Heart right ventricle (tissue), 16 donors: ENCODE measurements around the gene CCR2. TPM values are rescaled to one million over a fixed set of nuclear protein-coding genes. Genes with fewer than 3 reads are reported as not detected.
"Not testable (repeated sequence)": the region's sequence is repeated elsewhere in the genome, so short reads cannot be mapped to it uniquely, and the experiment has no call there.

Experiments used
- ATAC-seq, 8 donors: fragments of 200-7000 bp; cut with Tn5 transposase; one replicate each; pipeline ENCODE4 v1.9.1; 2020; ENCODE audit warnings: mild to moderate bottlenecking in 8 of 8, moderate library complexity in 8 of 8, moderate number of reproducible peaks in 1 of 8
- DNase-seq, 2 donors: peaks; one replicate each; pipeline ENCODE4 v3.0.0-alpha.2; 2020
- H3K27ac ChIP-seq, 10 donors: fragments of 200-600 bp; sonication (generic) in 2 of 10; one replicate each; pipeline versions ENCODE4 v1.5.0 to v1.8.0; 2020 to 2022; ENCODE audit warnings: mild to moderate bottlenecking in 3 of 10
- H3K27me3 ChIP-seq, 7 donors: fragments of 200-600 bp; one replicate each; pipeline ENCODE4 v1.8.0; 2021 to 2022; ENCODE audit warnings: mild to moderate bottlenecking in 2 of 7
- H3K36me3 ChIP-seq, 9 donors: fragments of 200-600 bp; sonication (generic) in 1 of 9; one replicate each; pipeline versions ENCODE4 v1.5.0 to v1.8.0; 2020 to 2022; ENCODE audit warnings: mild to moderate bottlenecking in 2 of 9
- H3K4me1 ChIP-seq, 9 donors: fragments of 200-600 bp; sonication (generic) in 1 of 9; one replicate each; pipeline versions ENCODE4 v1.5.0 to v1.8.0; 2020 to 2022; ENCODE audit warnings: mild to moderate bottlenecking in 4 of 9
- H3K4me3 ChIP-seq, 10 donors: fragments of 200-600 bp; sonication (generic) in 2 of 10; one replicate each; pipeline versions ENCODE4 v1.5.0 to v1.8.0; 2020 to 2022; ENCODE audit warnings: mild to moderate bottlenecking in 7 of 10, moderate library complexity in 2 of 10
- H3K9me3 ChIP-seq, 11 donors: fragments of 200-600 bp in 10 of 11; sonication (generic) in 2 of 11; one replicate each; pipeline versions ENCODE4 v1.5.0 to v1.8.0; 2013 to 2022; ENCODE audit warnings: mild to moderate bottlenecking in 2 of 11, control low read depth in 1 of 11, moderate library complexity in 1 of 11
- WGBS, 2 donors: extraction: QIAGEN DNeasy Blood & Tissue Kit; methylation state at CpG; one replicate each; pipeline ENCODE4 v1.1.7; 2013; ENCODE audit warnings: inconsistent platforms in 1 of 2; 5-methylcytosine and 5-hydroxymethylcytosine counted together
- intact Hi-C, 10 donors: fragments of 100-400 bp; cut with DNase I; formaldehyde crosslinking; loops; one replicate each; pipeline versions ENCODE4 v1.11.1 to v1.14.2; 2022
- polyA plus RNA-seq, 2 donors: library from polyadenylated mRNA; stranded (reverse); fragments of 200-250 nt; gene quantifications; one replicate each; pipeline ENCODE4 v1.2.3, GENCODE V29; 2013
- total RNA-seq, 10 donors: library from RNA; stranded (reverse); fragmentation: NEBNext Ultra II Directional in 3 of 10; extraction: Animal tissue kit (Norgen Biotek cat#: 25700) in 3 of 10; gene quantifications; one replicate each; pipeline versions ENCODE4 v1.2.1 to v1.2.4, GENCODE V29; 2021 to 2023
- TF ChIP-seq, protein P1 (sequence below), 9 donors: fragments of 200-600 bp; sonication (generic) in 2 of 9; IDR thresholded peaks; one replicate each; pipeline versions ENCODE4 v1.5.0 to v1.8.0; 2021 to 2022; ENCODE audit warnings: antibody characterized with exemption in 9 of 9, mild to moderate bottlenecking in 5 of 9, moderate library complexity in 1 of 9
- donor health status: Arrhythmogenic right ventricular cardiomyopathy.
- donor health status: ischemic (EF 13 %, LVEDD 7.1; RV severe dilation, severe dysfunction).
- donor health status: healthy with polysubstance abuse.
- donor health status: DM: no; HTN: yes; CAD: no.
- donor health status: DM: no; HTN: no; CAD: no.
- donor health status: ischemic (EF 25% LVEDD 6.9; RV normal size, moderate dysfunction).
- donor health status: ischemic (EF 25% LVEDD 5.7; RV mildly dilated, moderate dysfunction).
- donor health status: healthy.
- donor health status: DM: yes; HTN: yes; CAD: no.
- donor health status: Ischemic cardiomyopathy.
- donor health status: ischemic (EF 35%, LVEDD 5.7; RV mildly dilated, moderate dysfunction).
- donor health status: nonischemic (EF 11% LVEDD 7.7; RV severe dilation, severe dysfunction).
- donor health status: DM: yes; HTN: yes; CAD: no.
- donor health status: PGD.
- donor health status: ischemic (EF 29% LVEDD 5.4; RV normal size, mild dysfunction).
- donor health status: nonischemic (EF 23%, LVEDD 6.1; RV moderate dilation, normal function).

Gene CCR2
- total and polyA plus RNA-seq, 12 donors = 0.15 to 8.7 (median 0.58) TPM

DNA sequence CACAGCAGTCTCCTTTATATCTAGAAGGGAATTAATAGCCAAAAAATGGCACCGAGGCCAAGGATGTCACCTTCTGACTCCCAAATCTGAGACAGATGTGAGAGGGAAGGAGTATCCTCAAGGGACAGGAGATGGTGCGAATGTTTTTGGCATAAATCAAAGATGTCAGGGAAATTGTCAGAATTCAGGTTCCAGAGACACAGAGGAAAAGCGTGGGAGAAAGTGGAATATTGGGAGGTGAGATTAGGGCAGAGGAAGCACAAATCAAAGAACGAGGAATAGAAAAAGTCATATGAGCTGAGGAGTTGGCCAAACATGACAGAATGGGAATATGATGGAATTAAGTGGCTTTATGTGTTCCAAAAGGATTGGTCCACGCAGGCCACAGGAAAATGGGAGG lies 46.9 kb downstream of the CCR2 start:
- Histone ChIP-seq H3K36me3 (no peaks in the 10 kb centered on the region), H3K4me3 (no peak overlapping the region), H3K9me3 (no peaks in the 10 kb centered on the region), H3K4me1 (peaks cover 0 to 43% (median 5%) of the 10 kb centered on the region in 9 donors), H3K27me3 (no peaks in the 10 kb centered on the region), H3K27ac (no peak overlapping the region)
- TF ChIP-seq, protein P1, sequence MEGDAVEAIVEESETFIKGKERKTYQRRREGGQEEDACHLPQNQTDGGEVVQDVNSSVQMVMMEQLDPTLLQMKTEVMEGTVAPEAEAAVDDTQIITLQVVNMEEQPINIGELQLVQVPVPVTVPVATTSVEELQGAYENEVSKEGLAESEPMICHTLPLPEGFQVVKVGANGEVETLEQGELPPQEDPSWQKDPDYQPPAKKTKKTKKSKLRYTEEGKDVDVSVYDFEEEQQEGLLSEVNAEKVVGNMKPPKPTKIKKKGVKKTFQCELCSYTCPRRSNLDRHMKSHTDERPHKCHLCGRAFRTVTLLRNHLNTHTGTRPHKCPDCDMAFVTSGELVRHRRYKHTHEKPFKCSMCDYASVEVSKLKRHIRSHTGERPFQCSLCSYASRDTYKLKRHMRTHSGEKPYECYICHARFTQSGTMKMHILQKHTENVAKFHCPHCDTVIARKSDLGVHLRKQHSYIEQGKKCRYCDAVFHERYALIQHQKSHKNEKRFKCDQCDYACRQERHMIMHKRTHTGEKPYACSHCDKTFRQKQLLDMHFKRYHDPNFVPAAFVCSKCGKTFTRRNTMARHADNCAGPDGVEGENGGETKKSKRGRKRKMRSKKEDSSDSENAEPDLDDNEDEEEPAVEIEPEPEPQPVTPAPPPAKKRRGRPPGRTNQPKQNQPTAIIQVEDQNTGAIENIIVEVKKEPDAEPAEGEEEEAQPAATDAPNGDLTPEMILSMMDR (IDR thresholded peaks at IDR 0.05) = no peak
- DNase-seq = no peak
- WGBS, 2 donors = 66 to 78% methylated on average over 5 of the region's 5 CpGs
- intact Hi-C loops = no loop called here
- no peak for ATAC-seq

DNA sequence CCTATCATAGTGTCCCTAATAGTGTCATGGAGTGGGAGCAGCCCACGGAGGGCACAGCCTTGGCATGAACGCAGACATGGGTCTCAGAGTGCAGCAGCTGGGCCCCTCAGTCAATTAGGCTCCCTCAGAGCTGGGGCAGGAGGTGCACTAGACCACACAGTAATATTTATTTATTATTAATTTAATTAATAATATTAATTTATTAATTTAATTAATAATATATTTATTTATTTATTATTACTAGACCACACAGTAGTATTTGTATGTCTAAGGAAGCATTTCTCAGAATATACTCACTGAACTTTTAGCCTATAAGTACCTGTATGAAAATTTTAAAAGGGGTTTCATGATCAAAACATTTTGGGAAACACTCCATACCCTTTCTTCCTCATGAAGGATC lies 47.7 kb downstream of the CCR2 start:
- H3K36me3 ChIP-seq = no peaks in the 10 kb centered on the region
- H3K4me3 ChIP-seq = no peak overlapping the region
- ATAC-seq (no peak), DNase-seq (no peak)
- H3K4me1 ChIP-seq = peaks cover 0 to 41% (median 7%) of the 10 kb centered on the region in 9 donors
- no peak overlapping the region for H3K27ac ChIP-seq
- TF ChIP-seq, protein P1 (IDR thresholded peaks at IDR 0.05) = no peak
- WGBS, 2 donors = 95% methylated on average over 2 of the region's 2 CpGs
- no peaks in the 10 kb centered on the region for H3K9me3 ChIP-seq
- intact Hi-C loops = no loop called here
- no peaks in the 10 kb centered on the region for H3K27me3 ChIP-seq

DNA sequence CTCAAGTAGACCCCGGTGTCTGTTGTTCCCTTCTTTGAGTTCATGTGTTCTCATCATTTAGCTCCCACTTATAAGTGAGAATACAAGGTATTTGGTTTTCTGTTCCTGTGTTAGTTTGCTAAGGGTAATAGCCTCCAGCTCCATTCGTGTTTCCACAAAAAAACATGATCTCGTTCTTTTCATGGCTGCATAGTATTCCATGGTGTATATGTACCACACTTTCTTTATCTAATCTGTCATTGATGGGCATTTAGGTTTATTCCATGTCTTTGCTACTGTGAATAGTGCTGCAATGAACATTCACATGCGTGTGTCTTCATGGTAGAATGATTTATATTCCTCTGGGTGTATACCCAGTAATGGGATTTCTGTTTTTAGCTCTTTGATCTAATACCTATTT lies 49.0 kb downstream of the CCR2 start:
- H3K36me3 ChIP-seq, DNase-seq, H3K4me3 ChIP-seq, H3K27me3 ChIP-seq, ATAC-seq, H3K27ac ChIP-seq, H3K9me3 ChIP-seq, intact Hi-C loops: not testable (repeated sequence)
- H3K4me1 ChIP-seq = peaks cover 0 to 49% (median 14%) of the 10 kb centered on the region in 9 donors
- WGBS, 2 donors = 92 to 93% methylated on average over 4 of the region's 4 CpGs

DNA sequence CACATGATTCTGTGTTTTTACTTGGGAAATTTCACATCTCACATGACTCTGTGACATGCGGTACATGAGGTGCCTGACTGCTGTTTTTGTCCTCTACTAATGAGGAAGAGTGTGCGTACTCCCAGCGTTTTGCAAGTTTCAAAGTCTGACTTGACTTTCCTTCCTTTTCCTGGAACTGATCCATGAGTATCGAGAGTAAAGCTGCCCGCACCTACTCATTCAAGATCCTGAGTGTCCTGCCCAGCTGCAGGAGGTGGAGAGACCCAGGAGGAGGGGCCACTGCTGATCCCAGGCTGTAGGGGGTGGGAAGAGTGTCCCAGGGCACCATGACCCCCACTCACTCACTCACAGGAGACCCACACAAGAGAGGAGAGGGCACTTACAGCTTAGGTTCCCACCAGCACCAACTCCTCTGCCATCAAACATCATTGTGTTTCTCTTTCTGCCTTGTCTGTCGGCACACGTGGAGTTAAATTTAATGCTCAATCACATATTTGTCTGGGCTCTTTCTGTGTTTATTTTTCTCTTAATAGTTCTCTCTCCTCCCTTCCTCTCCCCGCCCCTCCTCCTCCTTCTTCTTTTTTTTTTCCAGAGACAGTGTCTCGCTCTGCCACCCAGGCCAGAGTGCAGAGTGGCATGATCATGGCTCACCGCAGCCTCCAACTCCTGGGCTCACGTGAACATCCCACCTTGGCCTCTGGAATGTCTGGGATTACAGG lies 51.5 kb downstream of the CCR2 start:
- Histone ChIP-seq H3K27ac (peak overlapping the region in 7 of 10 donors; percentile 76 to 90 (median 77)), H3K27me3 (no peaks in the 10 kb centered on the region), H3K9me3 (no peaks in the 10 kb centered on the region), H3K4me1 (peaks cover 0 to 57% (median 31%) of the 10 kb centered on the region in 9 donors), H3K4me3 (peak overlapping the region in 1 of 10 donors; percentile 1), H3K36me3 (peaks cover 0 to 11% (median 0%) of the 10 kb centered on the region in 9 donors)
- WGBS, 2 donors = 52 to 61% methylated on average over 11 of the region's 11 CpGs
- TF ChIP-seq, protein P1 (IDR thresholded peaks at IDR 0.05) = no peak
- intact Hi-C loops = no loop called here
- peak in 5 of 8 donors; percentile 11 to 40 (median 21) for ATAC-seq
- no peak for DNase-seq

DNA sequence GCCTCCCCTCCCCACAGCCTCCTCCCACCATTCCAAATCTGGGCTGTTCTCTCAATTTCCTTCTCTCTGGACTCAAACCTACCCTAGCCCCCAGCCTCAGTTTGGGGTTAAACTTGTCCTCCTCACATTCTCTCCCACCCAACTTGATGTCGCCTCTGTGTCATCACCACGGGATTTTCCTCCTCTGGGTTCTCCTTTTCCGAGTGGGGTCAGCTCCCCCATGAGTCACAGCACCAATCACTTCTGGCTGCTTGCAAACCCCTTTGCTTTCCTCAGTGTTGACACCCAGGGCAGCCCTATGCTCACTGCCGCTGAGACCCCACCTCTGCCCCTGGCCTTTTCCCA lies 52.5 kb downstream of the CCR2 start:
- peak in 4 of 8 donors; percentile 2 to 22 (median 18) for ATAC-seq
- WGBS, 2 donors = 61 to 80% methylated on average over 4 of the region's 4 CpGs
- H3K4me1 ChIP-seq = peaks cover 0 to 66% (median 39%) of the 10 kb centered on the region in 9 donors

More for the DNA sequence above, 52.5 kb downstream of the CCR2 start:
- Histone ChIP-seq H3K27ac (peak overlapping the region; percentile 24 to 90 (median 76)), H3K27me3 (no peaks in the 10 kb centered on the region), H3K9me3 (no peaks in the 10 kb centered on the region), H3K4me3 (peak overlapping the region in 6 of 10 donors; percentile 39 to 54 (median 49)), H3K36me3 (peaks cover 0 to 11% (median 0%) of the 10 kb centered on the region in 9 donors)
- intact Hi-C loops = no loop called here
- TF ChIP-seq, protein P1 (IDR thresholded peaks at IDR 0.05) = no peak
- DNase-seq = no peak
